Right cardiac atrium (tissue), 5 donors: ENCODE measurements around the gene LYPD5. TPM values are rescaled to one million over a fixed set of nuclear protein-coding genes. Genes with fewer than 3 reads are reported as not detected.
"Not testable (repeated sequence)": the region's sequence is repeated elsewhere in the genome, so short reads cannot be mapped to it uniquely, and the experiment has no call there.

Source experiments
- ATAC-seq, 2 donors: fragments of 200-7000 bp; cut with Tn5 transposase; one replicate each; pipeline versions ENCODE4 v1.8.0 to v1.9.1; 2020; ENCODE audit warnings: moderate library complexity in 2 of 2, mild to moderate bottlenecking in 1 of 2
- DNase-seq, 3 donors: peaks; one replicate each; pipeline ENCODE4 v3.0.0-alpha.2; 2020
- H3K27ac ChIP-seq: one replicate; pipeline ENCODE4 v1.5.1; 2013; ENCODE audit warnings: mild to moderate bottlenecking, low read length, control low read depth, moderate library complexity
- H3K27me3 ChIP-seq: one replicate; pipeline ENCODE4 v1.6.1; 2013; ENCODE audit not compliant: control insufficient read depth, insufficient read depth
- H3K4me1 ChIP-seq: one replicate; pipeline ENCODE4 v1.6.1; 2013; ENCODE audit warnings: low read length; ENCODE audit not compliant: control insufficient read depth, insufficient read depth
- H3K4me3 ChIP-seq: one replicate; pipeline ENCODE4 v1.5.1; 2013; ENCODE audit warnings: low read length, control low read depth
- H3K9me3 ChIP-seq: one replicate; pipeline ENCODE4 v1.6.1; 2013; ENCODE audit warnings: low read length; ENCODE audit not compliant: control insufficient read depth
- WGBS: extraction: QIAGEN DNeasy Blood & Tissue Kit; methylation state at CpG from one replicate; pipeline ENCODE4 v1.1.7; 2013; 5-methylcytosine and 5-hydroxymethylcytosine counted together
- intact Hi-C, 4 donors: fragments of 100-400 bp; cut with DNase I; formaldehyde crosslinking; loops; one replicate each; pipeline versions ENCODE4 v1.11.0 to v1.14.0; 2022 to 2023
- polyA plus RNA-seq: library from polyadenylated mRNA; stranded (reverse); fragments of 200-250 nt; gene quantifications from one replicate; pipeline ENCODE4 v1.2.3, GENCODE V29; 2013
- total RNA-seq, 4 donors: library from RNA; stranded (reverse); fragmentation: NEBNext Ultra II Directional; extraction: Animal tissue kit (Norgen Biotek cat#: 25700); gene quantifications; one replicate each; pipeline ENCODE4 v1.2.1, GENCODE V29; 2021
- donor health status: healthy with polysubstance abuse.
- donor health status: DM: no; HTN: yes; CAD: no.
- donor health status: DM: no; HTN: no; CAD: no.
- donor health status: DM: no; HTN: yes; CAD: no; lungs with severe emphysema.
- donor health status: DM: yes; HTN: yes; CAD: no.

LYPD5 gene
- total and polyA plus RNA-seq, 5 donors: 0.28 to 2.5 (median 0.60) TPM

GRCh38 chr19:43776286-43776685, 26.0 kb downstream of the LYPD5 start:
- H3K27ac ChIP-seq: no peak overlapping the region
- ATAC-seq (no peak), DNase-seq (no peak)
- H3K4me1 ChIP-seq: no peaks in the 10 kb centered on the region
- H3K27me3 ChIP-seq: no peaks in the 10 kb centered on the region
- H3K9me3 ChIP-seq: no peaks in the 10 kb centered on the region
- 64% methylated on average over 11 of the region's 11 CpGs for WGBS
- H3K4me3 ChIP-seq: no peak overlapping the region
- intact Hi-C loops: no loop called here

DNA sequence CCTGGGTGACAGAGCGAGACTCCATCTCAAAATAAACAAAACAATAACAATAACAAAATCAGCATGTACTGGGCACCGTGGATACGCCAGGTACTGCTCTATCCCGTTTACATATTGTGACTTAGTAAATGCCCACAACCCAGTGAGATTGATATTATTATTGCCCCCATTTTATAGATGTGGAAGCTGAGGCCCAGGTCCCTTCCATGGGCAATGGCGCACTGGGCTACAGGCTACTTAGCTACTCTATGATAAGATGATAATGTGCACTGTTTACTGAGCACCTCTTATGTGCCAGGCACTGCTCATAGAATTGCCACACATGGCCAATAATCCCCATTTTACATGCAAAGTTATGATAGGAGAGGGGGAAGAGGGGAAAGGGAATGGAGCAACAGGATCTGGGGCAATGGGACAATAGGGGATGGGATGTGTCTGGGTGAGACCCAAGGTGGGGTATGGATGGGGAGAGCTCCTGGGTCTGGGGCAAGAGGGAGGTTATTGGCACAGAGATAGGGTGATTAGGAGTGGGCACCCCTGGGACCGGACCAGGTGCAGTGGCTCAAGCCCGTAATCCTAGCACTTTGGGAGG, 26.9 kb downstream of the LYPD5 start:
- no peaks in the 10 kb centered on the region for H3K9me3 ChIP-seq
- H3K4me1 ChIP-seq: no peaks in the 10 kb centered on the region
- no peak for DNase-seq
- intact Hi-C loops: no loop called here
- 92% methylated on average over 7 of the region's 7 CpGs for WGBS
- no peak overlapping the region for H3K4me3 ChIP-seq
- no peak overlapping the region for H3K27ac ChIP-seq
- ATAC-seq: no peak
- no peaks in the 10 kb centered on the region for H3K27me3 ChIP-seq

DNA sequence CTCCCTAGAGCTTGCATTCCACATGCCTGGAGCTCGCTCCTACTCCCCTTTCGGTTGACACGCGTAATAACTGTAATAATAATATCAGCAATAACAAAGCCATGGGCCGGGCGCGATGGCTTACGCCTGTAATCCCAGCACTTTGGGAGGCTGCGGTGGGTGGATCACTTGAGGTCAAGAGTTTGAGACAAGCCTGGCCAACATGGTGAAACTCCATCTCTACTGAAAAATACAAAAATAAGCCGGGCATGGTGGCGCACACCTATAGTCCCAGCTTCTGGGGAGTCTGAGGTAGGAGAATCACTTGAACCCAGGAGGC, 27.3 kb downstream of the LYPD5 start:
- 65% methylated on average over 11 of the region's 11 CpGs for WGBS
- DNase-seq, H3K4me3 ChIP-seq, H3K4me1 ChIP-seq, H3K27me3 ChIP-seq, intact Hi-C loops, ATAC-seq, H3K9me3 ChIP-seq, H3K27ac ChIP-seq: not testable (repeated sequence)

GRCh38 chr19:43774103-43774939, 27.9 kb downstream of the LYPD5 start:
- peak; percentile 79 to 91 (median 90) for DNase-seq
- 11% methylated on average over 63 of the region's 63 CpGs for WGBS
- peak; percentile 89 to 93 for ATAC-seq
- Histone ChIP-seq H3K27ac (no peak overlapping the region), H3K27me3 (no peaks in the 10 kb centered on the region), H3K4me1 (no peaks in the 10 kb centered on the region), H3K9me3 (no peaks in the 10 kb centered on the region), H3K4me3 (no peak overlapping the region)
- intact Hi-C loops: no loop called here

DNA sequence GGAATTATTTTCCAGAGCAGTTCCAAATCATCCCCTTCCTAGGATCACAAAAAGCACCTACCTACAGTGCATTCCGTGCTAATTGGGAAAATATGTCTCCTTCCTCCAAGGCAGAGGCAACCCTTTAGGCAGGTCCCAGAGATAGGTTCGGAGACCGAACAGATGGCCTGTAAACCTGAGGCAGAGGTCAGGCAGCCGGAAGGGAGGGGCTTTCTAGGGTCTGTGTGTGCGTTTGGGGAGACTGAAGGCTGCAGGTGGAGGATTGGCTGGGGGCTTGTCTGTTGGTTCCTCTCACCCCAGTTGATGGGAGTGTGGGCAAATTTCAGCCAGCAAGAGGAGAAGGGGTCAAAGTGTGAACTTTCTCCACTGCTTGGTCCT, 28.5 kb downstream of the LYPD5 start:
- WGBS: 55% methylated on average over 5 of the region's 5 CpGs
- Histone ChIP-seq H3K27ac (no peak overlapping the region), H3K4me1 (no peaks in the 10 kb centered on the region), H3K4me3 (no peak overlapping the region), H3K27me3 (no peaks in the 10 kb centered on the region), H3K9me3 (no peaks in the 10 kb centered on the region)
- ATAC-seq (no peak), DNase-seq (no peak)
- intact Hi-C loops: no loop called here

GRCh38 chr19:43769256-43769655, 33.0 kb downstream of the LYPD5 start:
- WGBS: 90% methylated on average over 14 of the region's 14 CpGs
- Histone ChIP-seq H3K4me3 (no peak overlapping the region), H3K4me1 (no peaks in the 10 kb centered on the region), H3K27me3 (no peaks in the 10 kb centered on the region), H3K9me3 (no peaks in the 10 kb centered on the region), H3K27ac (no peak overlapping the region)
- ATAC-seq: no peak
- intact Hi-C loops: no loop called here
- peak in 1 of 3 donors; percentile 57 for DNase-seq

DNA sequence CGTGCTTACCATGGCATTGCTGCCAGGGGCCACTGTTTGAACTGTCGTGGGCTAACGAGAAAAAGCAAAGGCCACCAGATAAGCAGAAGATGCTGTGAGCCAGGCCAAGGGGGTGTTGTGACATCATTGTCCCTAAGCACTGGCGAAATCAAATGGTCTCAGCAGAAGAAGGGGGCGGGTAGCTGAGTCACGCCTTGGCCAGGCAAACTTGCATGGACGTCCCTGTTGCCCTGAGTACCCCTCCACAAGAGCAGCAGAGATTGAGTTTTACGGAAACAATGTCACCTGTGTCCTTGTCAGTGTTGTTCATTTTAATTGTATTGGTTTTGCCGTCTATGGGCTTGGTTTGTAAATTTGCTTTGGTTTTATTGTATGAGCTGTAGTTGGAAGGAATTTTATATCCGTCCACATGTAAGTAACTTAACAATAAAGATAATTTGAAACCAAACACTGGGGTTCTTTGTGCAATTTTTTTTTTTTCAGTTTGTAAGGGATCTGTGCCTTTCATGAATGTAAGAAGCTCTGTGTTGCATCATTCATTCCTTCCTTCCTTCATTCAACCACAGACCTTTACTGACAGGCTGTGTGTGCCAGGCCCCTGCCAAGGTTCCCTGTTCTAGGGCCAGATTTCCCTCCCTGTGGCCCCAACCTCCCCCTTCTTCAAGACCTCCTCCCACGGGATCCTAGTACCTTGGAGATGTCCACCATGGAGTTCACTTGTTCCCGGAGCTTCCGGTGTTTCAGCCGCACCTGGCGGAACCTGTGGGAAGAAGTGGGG, 33.8 kb downstream of the LYPD5 start:
- Histone ChIP-seq H3K27ac (no peak overlapping the region), H3K9me3 (no peaks in the 10 kb centered on the region), H3K4me1 (no peaks in the 10 kb centered on the region), H3K4me3 (no peak overlapping the region), H3K27me3 (no peaks in the 10 kb centered on the region)
- ATAC-seq (peak; percentile 58 to 70), DNase-seq (peak; percentile 79 to 89 (median 87))
- WGBS: 61% methylated on average over 15 of the region's 15 CpGs
- intact Hi-C loops: no loop called here

DNA sequence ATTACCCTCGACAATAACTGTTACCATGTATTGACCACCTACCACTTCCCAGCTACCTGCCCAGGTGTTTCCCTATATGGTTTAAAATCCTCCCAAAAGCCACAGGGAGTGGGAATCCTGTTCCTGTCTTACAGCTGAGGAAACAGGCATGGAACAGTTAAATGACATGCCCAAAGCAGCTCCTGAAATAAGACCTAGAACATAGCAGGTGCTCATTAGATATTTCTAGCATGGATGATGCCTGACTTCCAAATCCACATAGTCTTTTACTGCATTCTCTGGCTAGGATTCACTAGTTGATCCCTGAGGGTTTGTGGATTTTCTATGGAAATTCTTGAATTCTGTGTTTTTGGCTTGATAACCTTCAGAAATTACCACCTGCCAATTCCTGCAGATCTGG, 34.4 kb downstream of the LYPD5 start:
- H3K4me3 ChIP-seq: no peak overlapping the region
- no peak overlapping the region for H3K27ac ChIP-seq
- H3K9me3 ChIP-seq: no peaks in the 10 kb centered on the region
- intact Hi-C loops: no loop called here
- H3K4me1 ChIP-seq: no peaks in the 10 kb centered on the region
- WGBS: 79% methylated on average over 1 of the region's 1 CpG
- DNase-seq: no peak
- ATAC-seq: no peak
- H3K27me3 ChIP-seq: no peaks in the 10 kb centered on the region

DNA sequence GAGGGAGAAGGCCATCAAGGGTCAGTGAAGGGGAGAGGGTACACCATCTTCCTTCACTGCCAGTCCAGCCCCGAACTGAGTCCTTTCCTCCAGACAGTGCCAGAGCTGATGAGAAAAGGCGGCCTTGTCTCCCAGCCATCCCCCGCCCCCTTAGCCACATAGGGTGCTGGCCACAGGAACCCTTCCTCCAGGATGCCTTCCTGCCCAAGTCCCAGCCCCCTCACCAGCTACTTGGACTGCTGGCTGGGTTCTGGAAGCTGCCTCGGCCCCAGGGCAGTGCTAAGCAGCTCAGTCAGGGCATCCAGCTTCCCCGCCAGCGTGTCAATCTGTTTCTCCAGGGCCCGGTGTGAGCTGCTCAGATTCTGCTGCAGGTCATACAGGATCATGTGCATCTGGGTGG, 34.9 kb downstream of the LYPD5 start:
- Histone ChIP-seq H3K4me1 (no peaks in the 10 kb centered on the region), H3K27ac (no peak overlapping the region), H3K27me3 (no peaks in the 10 kb centered on the region), H3K9me3 (no peaks in the 10 kb centered on the region), H3K4me3 (no peak overlapping the region)
- 76% methylated on average over 7 of the region's 7 CpGs for WGBS
- intact Hi-C loops: no loop called here
- DNase-seq (no peak), ATAC-seq (no peak)

DNA sequence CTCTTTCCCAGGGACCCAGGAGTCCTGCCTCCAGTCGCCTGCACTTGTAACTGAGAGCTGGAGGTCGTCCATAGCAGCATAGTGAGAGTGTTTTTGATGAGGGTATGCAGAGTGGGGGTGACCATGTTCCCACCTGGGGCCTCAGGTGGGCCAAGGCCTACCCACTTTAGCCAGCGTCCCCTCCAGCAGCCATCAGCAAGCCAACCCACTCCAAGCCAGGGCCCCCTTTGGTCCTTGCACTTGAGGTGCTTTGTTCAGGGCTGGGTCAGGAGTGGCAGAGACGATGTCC, 35.5 kb downstream of the LYPD5 start:
- ATAC-seq (no peak), DNase-seq (no peak)
- no peaks in the 10 kb centered on the region for H3K27me3 ChIP-seq
- WGBS: 65% methylated on average over 4 of the region's 4 CpGs
- H3K27ac ChIP-seq: no peak overlapping the region
- H3K9me3 ChIP-seq: no peaks in the 10 kb centered on the region
- no peaks in the 10 kb centered on the region for H3K4me1 ChIP-seq
- intact Hi-C loops: no loop called here
- no peak overlapping the region for H3K4me3 ChIP-seq

GRCh38 chr19:43765109-43765876, 37.0 kb downstream of the LYPD5 start:
- intact Hi-C loops: no loop called here
- Histone ChIP-seq H3K27me3 (no peaks in the 10 kb centered on the region), H3K9me3 (no peaks in the 10 kb centered on the region), H3K4me3 (no peak overlapping the region), H3K4me1 (no peaks in the 10 kb centered on the region), H3K27ac (no peak overlapping the region)
- ATAC-seq (peak; percentile 42 to 86), DNase-seq (peak; percentile 66 to 83 (median 71))
- 42% methylated on average over 16 of the region's 16 CpGs for WGBS
